GM12891 (cell line): ENCODE results near the gene CLIP4.

ENCODE experiments used
- DNase-seq: peaks from one replicate; pipeline ENCODE4 v3.0.0; 2011; ENCODE audit warnings: low spot score; ENCODE audit not compliant: insufficient read length
- FAIRE-seq: peaks from 2 replicates; lab custom pipeline; 2011; peaks lifted over from hg19 to GRCh38; lab: Jason Lieb, UNC
- PAX5 ChIP-seq: IDR thresholded peaks from 2 replicates; pipeline ENCODE4 v1.6.1; 2011; ENCODE audit warnings: low read length, moderate library complexity, mild to moderate bottlenecking; ENCODE audit not compliant: insufficient read depth, severe bottlenecking
- POLR2A ChIP-seq: IDR thresholded peaks from 2 replicates; pipeline ENCODE4 v1.6.1; 2011; ENCODE audit warnings: low read depth, low read length, control low read depth
- POLR2AphosphoS5 ChIP-seq: IDR thresholded peaks from 2 replicates; pipeline ENCODE4 v1.6.1; 2011; ENCODE audit warnings: low read depth, low read length, control low read depth
- POU2F2 ChIP-seq: IDR thresholded peaks from 2 replicates; pipeline ENCODE4 v1.6.1; 2011; ENCODE audit warnings: low read depth, mild to moderate bottlenecking, control low read depth, low read length, moderate library complexity
- SPI1 ChIP-seq: IDR thresholded peaks from 2 replicates; pipeline ENCODE4 v1.6.1; 2011; ENCODE audit warnings: low read depth, low read length, control low read depth
- TAF1 ChIP-seq: IDR thresholded peaks from 2 replicates; pipeline ENCODE4 v1.6.1; 2011; ENCODE audit warnings: low read depth, low read length, control low read depth

The CLIP4 gene

GRCh38 chr2:29238497-29238896 is 123.3 kb downstream of the CLIP4 start:
- TF ChIP-seq SPI1 (no peak), TAF1 (no peak), POLR2AphosphoS5 (no peak), PAX5 (no peak), POU2F2 (no peak), POLR2A (no peak)
- FAIRE-seq = peak; percentile 54
- peak; percentile 52 for DNase-seq
